Activated CD4-positive, alpha-beta T cell treated with anti-CD3 and anti-CD28 coated beads, Interleukin-2, amount 50 U/mL, for 1 hour (primary cell): Measurements from ENCODE around the gene GAD1.

Experiments
- DNase-seq: peaks from one replicate; pipeline ENCODE4 v3.0.0-alpha.2; 2020

The GAD1 gene

GRCh38 chr2:170847716-170848115, 31.0 kb downstream of the GAD1 start:
- no peak for DNase-seq

- no peak for DNase-seq
These were observed 31.9 kb downstream of the GAD1 start for GRCh38 chr2:170848587-170848986.

GRCh38 chr2:170850251-170850650, 33.6 kb downstream of the GAD1 start:
- no peak for DNase-seq

GRCh38 chr2:170851635-170852034, 34.9 kb downstream of the GAD1 start:
- no peak for DNase-seq

GRCh38 chr2:170856066-170856465, 39.4 kb downstream of the GAD1 start:
- DNase-seq = no peak

- DNase-seq = no peak
These were observed 45.7 kb downstream of the GAD1 start for GRCh38 chr2:170862286-170862902.

GRCh38 chr2:170863087-170863486, 46.4 kb downstream of the GAD1 start:
- DNase-seq = no peak

GRCh38 chr2:170869036-170869435, 52.3 kb downstream of the GAD1 start:
- DNase-seq = no peak

GRCh38 chr2:170869461-170869860, 52.8 kb downstream of the GAD1 start:
- no peak for DNase-seq

- peak; percentile 72 for DNase-seq
These were observed 56.5 kb downstream of the GAD1 start for GRCh38 chr2:170873035-170873692.

GRCh38 chr2:170878066-170878465, 61.4 kb downstream of the GAD1 start:
- DNase-seq = no peak

- DNase-seq = no peak
These were observed 61.8 kb downstream of the GAD1 start for GRCh38 chr2:170878505-170878904.

- DNase-seq = no peak
These were observed 65.2 kb downstream of the GAD1 start for GRCh38 chr2:170881840-170882239.

GRCh38 chr2:170882758-170883157, 66.1 kb downstream of the GAD1 start:
- no peak for DNase-seq

- no peak for DNase-seq
These were observed 67.0 kb downstream of the GAD1 start for GRCh38 chr2:170883683-170884082.

- no peak for DNase-seq
These were observed 68.6 kb downstream of the GAD1 start for GRCh38 chr2:170885130-170885791.

GRCh38 chr2:170886386-170886785, 69.7 kb downstream of the GAD1 start:
- DNase-seq = no peak

GRCh38 chr2:170887496-170887895, 70.8 kb downstream of the GAD1 start:
- DNase-seq = no peak

GRCh38 chr2:170887896-170888295, 71.2 kb downstream of the GAD1 start:
- no peak for DNase-seq

GRCh38 chr2:170891893-170892292, 75.2 kb downstream of the GAD1 start:
- no peak for DNase-seq

GRCh38 chr2:170892391-170892951, 75.8 kb downstream of the GAD1 start:
- DNase-seq = no peak

- DNase-seq = no peak
These were observed 78.5 kb downstream of the GAD1 start for GRCh38 chr2:170895023-170895757.

- DNase-seq = no peak
These were observed 79.9 kb downstream of the GAD1 start for GRCh38 chr2:170896622-170897021.
